Endothelial cell of umbilical vein (primary cell): ENCODE data around the gene CATSPERD.

ENCODE experiments used
- EZH2 ChIP-seq: IDR thresholded peaks from 2 replicates; pipeline ENCODE4 v1.6.1; 2012; ENCODE audit warnings: borderline replicate concordance, low read depth, mild to moderate bottlenecking, moderate library complexity, low read length, inconsistent platforms; ENCODE audit not compliant: severe bottlenecking
- POLR2A ChIP-seq: IDR thresholded peaks from 2 replicates; pipeline ENCODE4 v1.6.1; 2012; ENCODE audit warnings: low read depth, mild to moderate bottlenecking, control low read depth, low read length
- POLR2AphosphoS5 ChIP-seq: IDR thresholded peaks from 2 replicates; pipeline ENCODE4 v1.6.1; 2012; ENCODE audit warnings: low read depth, mild to moderate bottlenecking, control low read depth, low read length, moderate library complexity; ENCODE audit not compliant: insufficient read depth
- TF ChIP-seq, protein P1 (sequence below), 2 donors: IDR thresholded peaks; 1 replicate in 1 of 2; 2 replicates in 1 of 2; pipeline ENCODE4 v1.5.1; 2011; ENCODE audit warnings: low read length in 2 of 2, mild to moderate bottlenecking in 2 of 2, moderate library complexity in 2 of 2, control low read depth in 1 of 2, inconsistent platforms in 1 of 2, low read depth in 1 of 2; ENCODE audit not compliant: insufficient read depth in 1 of 2; ENCODE audit errors: extremely low read depth in 1 of 2
- TF ChIP-seq, protein P2 (sequence below): IDR thresholded peaks from 2 replicates; pipeline ENCODE4 v1.6.1; 2011; ENCODE audit not compliant: insufficient read depth, insufficient read length

DNA sequence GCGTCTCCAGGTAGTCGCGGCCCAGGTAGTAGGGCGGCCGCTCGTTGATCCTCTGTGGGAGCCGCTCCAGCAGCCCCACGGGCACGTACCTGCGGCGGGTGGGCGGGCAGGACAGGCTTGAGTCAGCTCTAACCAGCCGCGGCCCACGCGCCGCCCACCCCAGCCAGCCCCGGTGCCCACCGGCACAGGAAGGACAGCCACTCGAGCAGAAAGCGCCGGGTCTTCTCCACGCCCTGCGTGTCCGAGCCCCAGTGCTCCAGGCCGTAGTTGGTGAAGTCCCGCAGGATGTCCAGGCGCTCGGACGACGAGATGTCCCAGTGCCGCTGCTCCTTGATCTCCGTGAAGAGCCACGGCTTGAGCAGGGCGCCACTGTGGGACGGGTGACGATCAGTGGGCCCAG, 65.0 kb downstream of the CATSPERD start:
- TF ChIP-seq, protein P1, sequence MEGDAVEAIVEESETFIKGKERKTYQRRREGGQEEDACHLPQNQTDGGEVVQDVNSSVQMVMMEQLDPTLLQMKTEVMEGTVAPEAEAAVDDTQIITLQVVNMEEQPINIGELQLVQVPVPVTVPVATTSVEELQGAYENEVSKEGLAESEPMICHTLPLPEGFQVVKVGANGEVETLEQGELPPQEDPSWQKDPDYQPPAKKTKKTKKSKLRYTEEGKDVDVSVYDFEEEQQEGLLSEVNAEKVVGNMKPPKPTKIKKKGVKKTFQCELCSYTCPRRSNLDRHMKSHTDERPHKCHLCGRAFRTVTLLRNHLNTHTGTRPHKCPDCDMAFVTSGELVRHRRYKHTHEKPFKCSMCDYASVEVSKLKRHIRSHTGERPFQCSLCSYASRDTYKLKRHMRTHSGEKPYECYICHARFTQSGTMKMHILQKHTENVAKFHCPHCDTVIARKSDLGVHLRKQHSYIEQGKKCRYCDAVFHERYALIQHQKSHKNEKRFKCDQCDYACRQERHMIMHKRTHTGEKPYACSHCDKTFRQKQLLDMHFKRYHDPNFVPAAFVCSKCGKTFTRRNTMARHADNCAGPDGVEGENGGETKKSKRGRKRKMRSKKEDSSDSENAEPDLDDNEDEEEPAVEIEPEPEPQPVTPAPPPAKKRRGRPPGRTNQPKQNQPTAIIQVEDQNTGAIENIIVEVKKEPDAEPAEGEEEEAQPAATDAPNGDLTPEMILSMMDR (IDR thresholded peaks at IDR 0.05; ENCODE audit: extremely low read depth in 1 of 2, insufficient read depth in 1 of 2, low read depth in 1 of 2, low read length in 2 of 2) = no peak
- TF ChIP-seq, protein P2, sequence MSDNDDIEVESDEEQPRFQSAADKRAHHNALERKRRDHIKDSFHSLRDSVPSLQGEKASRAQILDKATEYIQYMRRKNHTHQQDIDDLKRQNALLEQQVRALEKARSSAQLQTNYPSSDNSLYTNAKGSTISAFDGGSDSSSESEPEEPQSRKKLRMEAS = no peak
- TF ChIP-seq POLR2A = no peak
- no peak for TF ChIP-seq POLR2AphosphoS5
- no peak for TF ChIP-seq EZH2
